SK-N-SH treated with all-trans-retinoic acid at 6 μM for 48 hours (cell line): Measurements from ENCODE around the gene GGTLC1.
"Not testable (repeated sequence)": the region's sequence is repeated elsewhere in the genome, so short reads cannot be mapped to it uniquely, and the experiment has no call there.

Source experiments
- ATAC-seq: fragments of 200-7000 bp; cut with Tn5 transposase; 3 replicates; pipeline ENCODE4 v1.9.1; 2020; ENCODE audit warnings: mild to moderate bottlenecking, moderate library complexity
- ARNTL ChIP-seq: fragments of 450-650 bp; formaldehyde crosslinking; IDR thresholded peaks from 2 replicates; pipeline ENCODE4 v1.5.0; 2020; ENCODE audit warnings: low read depth, mild to moderate bottlenecking, moderate library complexity, borderline replicate concordance
- BACH2 ChIP-seq: fragments of 250-450 bp; sonication (Bioruptor Pico); IDR thresholded peaks from 2 replicates; pipeline ENCODE4 v1.9.0; 2021; ENCODE audit warnings: mild to moderate bottlenecking, borderline replicate concordance
- CSDC2 ChIP-seq: fragments of 250-450 bp; sonication (Bioruptor Pico); IDR thresholded peaks from 2 replicates; pipeline ENCODE4 v1.5.0; 2020; ENCODE audit warnings: mild to moderate bottlenecking, moderate library complexity
- ESRRG ChIP-seq: fragments of 250-450 bp; sonication (Bioruptor Pico); IDR thresholded peaks from 2 replicates; pipeline ENCODE4 v1.6.1; 2021; ENCODE audit warnings: mild to moderate bottlenecking
- GLIS3 ChIP-seq: fragments of 250-450 bp; sonication (Bioruptor Pico); IDR thresholded peaks from 2 replicates; pipeline ENCODE4 v1.5.0; 2020; ENCODE audit warnings: mild to moderate bottlenecking, moderate library complexity
- ISL1 ChIP-seq: fragments of 250-450 bp; sonication (Bioruptor Pico); IDR thresholded peaks from 2 replicates; pipeline ENCODE4 v2.1.2; 2022; ENCODE audit warnings: mild to moderate bottlenecking, moderate library complexity
- OSR1 ChIP-seq: fragments of 250-450 bp; sonication (Bioruptor Pico); IDR thresholded peaks from 2 replicates; pipeline ENCODE4 v1.8.0; 2022; ENCODE audit warnings: moderate library complexity, mild to moderate bottlenecking, inconsistent platforms
- RARB ChIP-seq: fragments of 250-450 bp; sonication (Bioruptor Pico); IDR thresholded peaks from 2 replicates; pipeline ENCODE4 v1.8.0; 2021; ENCODE audit warnings: mild to moderate bottlenecking, moderate library complexity
- SNAI2 ChIP-seq: fragments of 250-450 bp; sonication (Bioruptor Pico); IDR thresholded peaks from 2 replicates; pipeline ENCODE4 v1.5.0; 2020; ENCODE audit warnings: mild to moderate bottlenecking, moderate library complexity
- TOX ChIP-seq: fragments of 250-450 bp; sonication (Bioruptor Pico); IDR thresholded peaks from 2 replicates; pipeline ENCODE4 v1.8.0; 2021; ENCODE audit warnings: mild to moderate bottlenecking, moderate library complexity, borderline replicate concordance
- TSHZ2 ChIP-seq: fragments of 250-450 bp; sonication (Bioruptor Pico); IDR thresholded peaks from 2 replicates; pipeline ENCODE4 v1.5.0; 2020; ENCODE audit warnings: mild to moderate bottlenecking, moderate library complexity
- ZC3H10 ChIP-seq: fragments of 250-450 bp; sonication (Bioruptor Pico); IDR thresholded peaks from 2 replicates; pipeline ENCODE4 v1.5.1; 2021; ENCODE audit warnings: mild to moderate bottlenecking, moderate library complexity
- ZFP30 ChIP-seq: fragments of 450-650 bp; formaldehyde crosslinking; IDR thresholded peaks from 2 replicates; pipeline ENCODE4 v1.5.0; 2022; ENCODE audit warnings: mild to moderate bottlenecking, moderate library complexity
- ZNF565 ChIP-seq: fragments of 450-650 bp; formaldehyde crosslinking; conservative IDR thresholded peaks from 2 replicates; pipeline ENCODE4 v1.5.0; 2020; ENCODE audit warnings: low read depth, mild to moderate bottlenecking, moderate library complexity
- TF ChIP-seq, protein P1 (sequence below): fragments of 250-450 bp; sonication (Bioruptor Pico); IDR thresholded peaks from 2 replicates; pipeline ENCODE4 v1.8.0; 2021; ENCODE audit warnings: low read depth, mild to moderate bottlenecking, moderate library complexity, borderline replicate concordance
- TF ChIP-seq, protein P2 (sequence below): fragments of 250-450 bp; sonication (Bioruptor Pico); IDR thresholded peaks from 2 replicates; pipeline ENCODE4 v1.8.0; 2020; ENCODE audit warnings: mild to moderate bottlenecking, moderate library complexity, borderline replicate concordance

Gene GGTLC1

DNA sequence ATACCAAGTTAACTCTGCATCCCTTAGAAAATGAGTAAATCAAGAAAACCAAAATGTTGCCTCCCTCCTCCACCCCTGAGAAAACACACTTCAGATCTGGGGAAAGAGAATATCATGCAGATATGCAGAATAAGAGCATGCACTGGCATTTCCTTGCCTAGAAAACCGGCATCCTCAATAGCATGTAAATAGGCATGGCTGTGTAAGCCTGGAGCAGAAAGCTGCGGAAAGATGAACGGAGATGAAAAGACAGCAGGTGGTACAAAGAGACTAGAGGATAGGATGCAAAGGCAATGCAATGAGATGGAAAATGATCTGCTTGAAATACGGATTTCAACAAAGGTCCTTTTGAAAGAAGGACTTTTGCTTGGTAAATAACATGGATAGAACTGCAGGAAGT lies 10.3 kb upstream of the GGTLC1 start:
- no peak for ATAC-seq
- TF ChIP-seq ZNF565 (CRISPR knock-in tag) (no peak), OSR1 (no peak), SNAI2 (CRISPR knock-in tag) (no peak), ARNTL (CRISPR knock-in tag) (no peak), ESRRG (CRISPR knock-in tag) (no peak), TSHZ2 (CRISPR knock-in tag) (no peak), ZC3H10 (no peak), RARB (CRISPR knock-in tag) (no peak), TOX (CRISPR knock-in tag) (no peak), BACH2 (CRISPR knock-in tag) (no peak)
- TF ChIP-seq, protein P1, sequence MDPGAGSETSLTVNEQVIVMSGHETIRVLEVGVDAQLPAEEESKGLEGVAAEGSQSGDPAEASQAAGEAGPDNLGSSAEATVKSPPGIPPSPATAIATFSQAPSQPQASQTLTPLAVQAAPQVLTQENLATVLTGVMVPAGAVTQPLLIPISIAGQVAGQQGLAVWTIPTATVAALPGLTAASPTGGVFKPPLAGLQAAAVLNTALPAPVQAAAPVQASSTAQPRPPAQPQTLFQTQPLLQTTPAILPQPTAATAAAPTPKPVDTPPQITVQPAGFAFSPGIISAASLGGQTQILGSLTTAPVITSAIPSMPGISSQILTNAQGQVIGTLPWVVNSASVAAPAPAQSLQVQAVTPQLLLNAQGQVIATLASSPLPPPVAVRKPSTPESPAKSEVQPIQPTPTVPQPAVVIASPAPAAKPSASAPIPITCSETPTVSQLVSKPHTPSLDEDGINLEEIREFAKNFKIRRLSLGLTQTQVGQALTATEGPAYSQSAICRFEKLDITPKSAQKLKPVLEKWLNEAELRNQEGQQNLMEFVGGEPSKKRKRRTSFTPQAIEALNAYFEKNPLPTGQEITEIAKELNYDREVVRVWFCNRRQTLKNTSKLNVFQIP (CRISPR knock-in tag), result no peak

DNA sequence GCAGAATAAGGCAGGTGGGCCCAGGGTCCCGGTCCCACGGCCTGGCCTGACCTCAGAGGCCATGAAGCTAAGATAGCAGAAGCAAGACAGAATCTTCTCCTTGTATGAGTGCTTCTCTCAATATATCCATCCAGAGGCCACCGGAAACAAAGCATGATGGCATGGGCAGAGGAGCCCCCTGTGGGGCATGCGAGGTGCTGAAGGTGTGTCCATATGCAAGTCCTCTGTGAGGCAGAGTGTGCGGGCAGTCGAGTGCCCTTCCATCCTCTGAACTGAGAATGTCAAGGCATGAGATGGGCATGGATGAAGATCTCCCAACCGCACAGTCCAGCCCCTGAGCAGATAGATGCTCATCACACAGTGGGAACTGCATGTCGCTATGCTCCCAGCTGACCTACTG lies 9.8 kb upstream of the GGTLC1 start:
- no peak for TF ChIP-seq TSHZ2 (CRISPR knock-in tag)
- TF ChIP-seq CSDC2, result no peak
- TF ChIP-seq ARNTL (CRISPR knock-in tag), result no peak
- no peak for TF ChIP-seq OSR1
- TF ChIP-seq RARB (CRISPR knock-in tag), result no peak
- no peak for TF ChIP-seq SNAI2 (CRISPR knock-in tag)
- TF ChIP-seq BACH2 (CRISPR knock-in tag), result no peak
- TF ChIP-seq ESRRG (CRISPR knock-in tag), result no peak
- no peak for TF ChIP-seq ISL1 (CRISPR knock-in tag)
- TF ChIP-seq, protein P1 (CRISPR knock-in tag), result no peak
- ATAC-seq, result no peak

- ATAC-seq, result peak; percentile 56
- TF ChIP-seq ZFP30 (CRISPR knock-in tag), result no peak
- no peak for TF ChIP-seq GLIS3
- no peak for TF ChIP-seq ESRRG (CRISPR knock-in tag)
- no peak for TF ChIP-seq TSHZ2 (CRISPR knock-in tag)
- no peak for TF ChIP-seq SNAI2 (CRISPR knock-in tag)
- TF ChIP-seq, protein P2, sequence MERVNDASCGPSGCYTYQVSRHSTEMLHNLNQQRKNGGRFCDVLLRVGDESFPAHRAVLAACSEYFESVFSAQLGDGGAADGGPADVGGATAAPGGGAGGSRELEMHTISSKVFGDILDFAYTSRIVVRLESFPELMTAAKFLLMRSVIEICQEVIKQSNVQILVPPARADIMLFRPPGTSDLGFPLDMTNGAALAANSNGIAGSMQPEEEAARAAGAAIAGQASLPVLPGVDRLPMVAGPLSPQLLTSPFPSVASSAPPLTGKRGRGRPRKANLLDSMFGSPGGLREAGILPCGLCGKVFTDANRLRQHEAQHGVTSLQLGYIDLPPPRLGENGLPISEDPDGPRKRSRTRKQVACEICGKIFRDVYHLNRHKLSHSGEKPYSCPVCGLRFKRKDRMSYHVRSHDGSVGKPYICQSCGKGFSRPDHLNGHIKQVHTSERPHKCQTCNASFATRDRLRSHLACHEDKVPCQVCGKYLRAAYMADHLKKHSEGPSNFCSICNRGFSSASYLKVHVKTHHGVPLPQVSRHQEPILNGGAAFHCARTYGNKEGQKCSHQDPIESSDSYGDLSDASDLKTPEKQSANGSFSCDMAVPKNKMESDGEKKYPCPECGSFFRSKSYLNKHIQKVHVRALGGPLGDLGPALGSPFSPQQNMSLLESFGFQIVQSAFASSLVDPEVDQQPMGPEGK, result no peak
Measured at GRCh38 chr20:23995905-23996666, 7.5 kb upstream of the GGTLC1 start.

- ATAC-seq, result not testable (repeated sequence)
Measured at GRCh38 chr20:23995291-23995690, 6.7 kb upstream of the GGTLC1 start.

GRCh38 chr20:23994001-23994633 lies 5.5 kb upstream of the GGTLC1 start:
- ATAC-seq, result not testable (repeated sequence)

DNA sequence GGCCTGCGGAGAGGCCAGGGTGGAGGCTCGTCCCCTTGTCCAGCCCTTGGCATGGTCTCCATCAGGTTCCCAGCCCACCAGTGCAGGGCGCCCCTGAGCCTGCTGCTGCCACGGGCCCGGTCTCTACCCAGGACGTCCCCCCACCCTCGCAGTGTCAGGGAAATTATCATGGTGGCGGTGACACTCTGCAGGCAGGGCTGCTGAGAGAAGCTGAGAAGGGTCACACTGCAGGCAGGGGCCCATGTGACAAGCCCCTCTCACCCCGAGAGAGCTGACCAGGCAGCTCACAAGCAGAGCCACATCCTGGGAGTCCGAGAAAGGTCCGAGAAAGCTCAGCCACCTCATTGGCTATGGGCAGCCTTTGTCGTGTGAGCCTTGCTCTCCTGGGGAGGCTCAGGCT lies 4.9 kb upstream of the GGTLC1 start:
- not testable (repeated sequence) for ATAC-seq
